Bronchial epithelial cell (primary cell): ENCODE results near the gene RBM19. TPM values are rescaled to one million over a fixed set of nuclear protein-coding genes. Genes with fewer than 3 reads are reported as not detected.

Source experiments
- DNase-seq: peaks from one replicate; pipeline ENCODE4 v3.0.0-alpha.2; 2010; ENCODE audit warnings: low read depth
- FAIRE-seq: peaks from 2 replicates; lab custom pipeline; 2011; peaks lifted over from hg19 to GRCh38; lab: Jason Lieb, UNC
- H3K27me3 ChIP-seq: 2 replicates; pipeline ENCODE4 v1.5.1; 2011; ENCODE audit warnings: low read length; ENCODE audit not compliant: control insufficient read depth, insufficient read depth
- H3K36me3 ChIP-seq: 2 replicates; pipeline ENCODE4 v1.5.1; 2011; ENCODE audit warnings: low read length; ENCODE audit not compliant: control insufficient read depth, insufficient read depth
- H3K4me3 ChIP-seq: 2 replicates; pipeline ENCODE4 v1.5.1; 2011; ENCODE audit warnings: mild to moderate bottlenecking, low read depth, low read length, control low read depth
- CTCF ChIP-seq: IDR thresholded peaks from 2 replicates; pipeline ENCODE4 v1.5.1; 2011; ENCODE audit warnings: mild to moderate bottlenecking, moderate library complexity, low read length, control low read depth, inconsistent platforms; ENCODE audit not compliant: insufficient read depth, severe bottlenecking
- total RNA-seq: library from RNA; depleted of rRNA; stranded (reverse); fragments of >200 nt; gene quantifications from 2 replicates; pipeline ENCODE4 v1.2.1, GENCODE V29; 2014

Gene RBM19
- total RNA-seq, 1 donor from 2014 or later, result 19.0 TPM

GRCh38 chr12:113886721-113887120 lies 79.4 kb downstream of the RBM19 start:
- H3K4me3 ChIP-seq, result no peak overlapping the region
- no peak for TF ChIP-seq CTCF
- FAIRE-seq, result no peak
- no peak for DNase-seq
- no peaks in the 10 kb centered on the region for H3K27me3 ChIP-seq
- no peaks in the 10 kb centered on the region for H3K36me3 ChIP-seq

DNA sequence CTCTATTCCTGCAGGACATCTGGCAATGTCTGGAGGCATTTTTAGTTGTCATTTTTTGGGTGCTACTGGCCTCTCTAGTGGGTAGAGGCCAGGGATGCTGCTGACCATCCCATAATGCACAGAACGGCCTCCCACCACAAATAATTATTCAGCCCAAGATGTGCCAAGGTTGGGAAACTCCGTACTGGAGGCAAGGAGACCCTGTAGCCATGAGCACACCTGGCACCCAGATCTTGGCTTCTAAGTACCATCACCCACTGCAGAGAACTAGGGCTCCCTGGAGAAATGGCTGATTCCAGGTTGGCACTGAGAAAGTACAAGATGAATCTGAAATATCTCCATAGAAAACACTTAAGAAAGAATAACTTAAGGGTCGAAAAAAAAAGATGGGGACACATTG lies 81.7 kb downstream of the RBM19 start:
- no peak overlapping the region for H3K4me3 ChIP-seq
- DNase-seq (no peak), FAIRE-seq (peak; percentile 68)
- no peak for TF ChIP-seq CTCF
- H3K27me3 ChIP-seq, result no peaks in the 10 kb centered on the region
- no peaks in the 10 kb centered on the region for H3K36me3 ChIP-seq

DNA sequence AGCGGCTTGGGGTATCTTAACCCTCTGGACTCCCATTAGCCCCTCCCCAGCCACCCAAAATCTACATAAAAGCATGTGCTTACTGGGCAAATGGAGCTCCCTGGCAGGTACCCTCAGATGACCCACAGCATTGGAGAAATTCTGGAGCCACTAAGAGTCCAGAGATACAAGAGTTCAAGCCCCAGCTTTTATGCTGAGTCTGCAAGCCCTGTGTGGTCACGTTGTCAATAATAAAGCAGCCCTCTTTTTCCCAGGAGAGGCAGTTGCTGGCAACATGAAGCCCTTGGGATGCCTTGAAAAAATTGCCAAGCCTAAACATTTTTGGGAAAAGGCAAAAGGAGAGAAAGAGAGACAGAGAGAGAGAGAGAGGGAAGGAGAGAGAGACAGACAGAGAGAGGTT lies 83.4 kb downstream of the RBM19 start:
- Histone ChIP-seq H3K4me3 (no peak overlapping the region), H3K27me3 (no peaks in the 10 kb centered on the region), H3K36me3 (no peaks in the 10 kb centered on the region)
- no peak for TF ChIP-seq CTCF
- DNase-seq (no peak), FAIRE-seq (no peak)

DNA sequence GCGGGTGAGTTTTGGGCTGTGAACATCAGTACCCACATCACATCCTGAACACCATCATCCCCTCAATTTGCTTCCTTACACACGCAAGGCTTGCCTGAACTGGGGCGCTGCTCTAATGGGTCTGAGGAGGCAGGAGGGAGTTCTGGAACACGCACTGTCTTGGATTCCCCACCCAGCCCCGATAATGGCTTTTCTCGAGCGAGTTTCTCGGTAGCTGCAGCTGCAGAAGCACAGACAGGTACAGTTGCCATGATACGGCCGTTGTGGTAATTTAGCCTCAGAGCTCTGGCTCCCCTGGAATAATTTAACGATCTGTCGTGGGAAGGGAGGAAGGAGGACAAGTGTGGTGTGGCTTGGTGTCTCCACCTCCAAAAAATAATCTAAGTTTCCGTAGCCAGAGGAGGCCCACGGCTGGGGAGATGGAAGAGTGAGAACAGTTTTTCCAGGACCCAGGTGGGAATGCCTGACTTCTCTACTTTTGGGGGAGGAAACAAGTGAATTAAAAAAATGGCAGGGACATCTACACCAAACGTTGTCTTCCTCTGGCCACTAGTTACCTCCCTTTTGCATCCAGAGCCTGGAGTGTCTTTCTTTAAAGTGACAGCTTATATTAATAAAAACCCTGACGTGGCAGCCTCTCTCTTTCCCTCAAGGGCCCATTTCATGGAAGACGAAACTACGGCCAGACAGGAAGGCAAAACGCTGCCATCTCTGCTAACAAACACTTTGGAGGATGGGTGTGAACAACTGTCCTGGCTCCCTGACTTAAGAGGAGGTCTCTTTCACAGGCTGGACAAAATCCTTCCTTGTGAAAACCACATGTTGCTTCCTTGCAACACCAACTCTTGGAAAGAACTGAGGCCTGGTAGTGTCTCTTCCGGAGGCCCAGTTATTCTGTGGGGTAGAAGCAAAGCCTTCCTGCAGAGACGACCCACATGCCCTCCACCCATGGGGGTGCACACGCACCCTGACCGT lies 84.8 kb downstream of the RBM19 start:
- no peak overlapping the region for H3K4me3 ChIP-seq
- DNase-seq (no peak), FAIRE-seq (no peak)
- H3K36me3 ChIP-seq, result no peaks in the 10 kb centered on the region
- no peak for TF ChIP-seq CTCF
- H3K27me3 ChIP-seq, result no peaks in the 10 kb centered on the region

DNA sequence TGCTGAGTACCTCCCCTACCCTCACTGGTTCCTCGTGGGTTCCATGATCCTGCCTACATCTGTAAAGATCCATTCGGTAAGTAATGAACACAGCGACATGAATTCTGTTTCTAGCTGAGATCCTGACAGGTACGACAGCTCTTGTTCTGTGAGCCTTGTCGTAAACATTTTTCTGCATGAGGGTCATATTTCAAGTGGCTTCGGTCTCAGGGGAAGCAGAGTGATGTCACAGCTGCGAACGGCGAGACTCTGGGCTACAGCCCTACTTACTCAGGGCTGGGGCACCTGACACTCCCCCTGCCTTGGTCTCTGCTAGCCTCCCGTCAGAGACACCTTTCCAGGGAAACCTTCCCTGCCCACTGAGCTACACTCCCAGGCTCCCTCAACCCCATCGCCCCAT lies 85.8 kb downstream of the RBM19 start:
- Histone ChIP-seq H3K27me3 (no peaks in the 10 kb centered on the region), H3K4me3 (no peak overlapping the region), H3K36me3 (no peaks in the 10 kb centered on the region)
- TF ChIP-seq CTCF, result no peak
- DNase-seq (no peak), FAIRE-seq (no peak)
